GM06990 (cell line): ENCODE data around the gene TNF.

Experiments used
- DNase-seq: peaks from one replicate; pipeline ENCODE4 v3.0.0-alpha.2; 2011; ENCODE audit not compliant: insufficient read length; ENCODE audit errors: extremely low read depth
- H3K27me3 ChIP-seq: replicated peaks from 2 replicates; pipeline ENCODE4 v1.6.0; 2011; ENCODE audit warnings: low read length; ENCODE audit not compliant: control insufficient read depth, insufficient read depth
- H3K36me3 ChIP-seq: 2 replicates; pipeline ENCODE4 v1.5.1; 2011; ENCODE audit warnings: low read length; ENCODE audit not compliant: control insufficient read depth, insufficient read depth
- H3K4me3 ChIP-seq: replicated peaks from 2 replicates; pipeline ENCODE4 v1.5.1; 2011; ENCODE audit warnings: low read depth, mild to moderate bottlenecking, control low read depth, low read length
- TF ChIP-seq, protein P1 (sequence below): IDR thresholded peaks from 2 replicates; pipeline ENCODE4 v1.5.1; 2011; ENCODE audit warnings: low read length, control low read depth, mild to moderate bottlenecking, inconsistent platforms; ENCODE audit not compliant: insufficient read depth, poor library complexity, severe bottlenecking

Gene TNF

DNA sequence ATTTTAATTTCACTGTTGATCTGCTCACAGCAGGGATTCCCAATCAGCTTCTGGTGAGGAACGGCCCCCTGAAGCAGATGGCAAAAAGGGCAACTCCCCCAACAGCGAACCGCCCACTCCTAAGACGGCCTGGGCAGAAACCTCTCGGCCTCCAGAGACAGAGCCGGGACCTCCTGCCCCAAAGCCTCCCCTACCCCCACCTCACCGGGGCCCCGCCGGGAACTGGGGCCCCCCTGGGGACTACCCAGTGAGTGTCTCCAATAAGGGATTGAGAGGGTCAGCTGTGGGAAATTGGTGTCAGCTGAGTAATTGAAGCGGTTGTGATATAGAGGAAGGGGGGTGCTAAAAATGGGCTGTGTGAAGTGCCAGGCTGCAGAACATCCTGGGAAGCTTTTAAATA lies 51.6 kb downstream of the TNF start:
- no peak for DNase-seq
- H3K36me3 ChIP-seq: peaks cover 65% of the 10 kb centered on the region

DNA sequence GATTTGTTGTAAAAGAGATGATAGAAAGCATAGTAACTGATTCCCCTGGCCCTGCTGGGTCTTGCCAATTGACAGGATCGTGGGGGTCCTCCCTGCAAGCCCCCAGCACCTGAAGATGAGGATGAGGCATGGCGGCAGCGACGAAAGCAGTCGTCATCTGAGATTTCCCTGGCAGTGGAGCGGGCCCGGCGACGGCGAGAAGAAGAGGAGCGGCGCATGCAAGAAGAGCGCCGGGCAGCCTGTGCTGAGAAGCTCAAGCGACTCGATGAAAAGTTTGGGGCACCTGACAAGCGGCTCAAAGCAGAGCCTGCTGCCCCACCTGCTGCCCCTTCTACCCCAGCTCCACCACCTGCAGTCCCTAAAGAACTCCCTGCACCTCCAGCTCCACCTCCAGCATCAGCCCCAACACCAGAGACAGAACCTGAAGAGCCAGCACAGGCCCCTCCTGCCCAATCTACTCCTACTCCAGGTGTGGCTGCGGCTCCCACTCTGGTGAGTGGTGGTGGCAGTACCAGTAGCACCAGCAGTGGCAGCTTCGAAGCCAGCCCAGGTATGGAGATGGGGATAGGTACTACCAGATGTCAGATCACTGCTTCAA lies 52.4 kb downstream of the TNF start:
- Histone ChIP-seq H3K4me3 (no peak overlapping the region), H3K36me3 (peaks cover 71% of the 10 kb centered on the region), H3K27me3 (no peaks in the 10 kb centered on the region)
- DNase-seq: no peak
- TF ChIP-seq, protein P1, sequence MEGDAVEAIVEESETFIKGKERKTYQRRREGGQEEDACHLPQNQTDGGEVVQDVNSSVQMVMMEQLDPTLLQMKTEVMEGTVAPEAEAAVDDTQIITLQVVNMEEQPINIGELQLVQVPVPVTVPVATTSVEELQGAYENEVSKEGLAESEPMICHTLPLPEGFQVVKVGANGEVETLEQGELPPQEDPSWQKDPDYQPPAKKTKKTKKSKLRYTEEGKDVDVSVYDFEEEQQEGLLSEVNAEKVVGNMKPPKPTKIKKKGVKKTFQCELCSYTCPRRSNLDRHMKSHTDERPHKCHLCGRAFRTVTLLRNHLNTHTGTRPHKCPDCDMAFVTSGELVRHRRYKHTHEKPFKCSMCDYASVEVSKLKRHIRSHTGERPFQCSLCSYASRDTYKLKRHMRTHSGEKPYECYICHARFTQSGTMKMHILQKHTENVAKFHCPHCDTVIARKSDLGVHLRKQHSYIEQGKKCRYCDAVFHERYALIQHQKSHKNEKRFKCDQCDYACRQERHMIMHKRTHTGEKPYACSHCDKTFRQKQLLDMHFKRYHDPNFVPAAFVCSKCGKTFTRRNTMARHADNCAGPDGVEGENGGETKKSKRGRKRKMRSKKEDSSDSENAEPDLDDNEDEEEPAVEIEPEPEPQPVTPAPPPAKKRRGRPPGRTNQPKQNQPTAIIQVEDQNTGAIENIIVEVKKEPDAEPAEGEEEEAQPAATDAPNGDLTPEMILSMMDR: no peak

More for the DNA sequence above, 51.6 kb downstream of the TNF start:
- Histone ChIP-seq H3K27me3 (no peaks in the 10 kb centered on the region), H3K4me3 (no peak overlapping the region)
- TF ChIP-seq, protein P1: no peak
